Trophoblast cell (in vitro differentiated cells and primary cell): ENCODE results near the gene RABL3.

Experiments
- DNase-seq, 2 donors: peaks; one replicate each; pipeline ENCODE4 v3.0.0-alpha.2; 2016
- H2AFZ ChIP-seq: 2 replicates; pipeline ENCODE4 v1.6.1; 2013; ENCODE audit warnings: low read length, moderate library complexity, mild to moderate bottlenecking; ENCODE audit not compliant: insufficient read depth, poor library complexity
- H2AK5ac ChIP-seq: 2 replicates; pipeline ENCODE4 v1.6.1; 2013; ENCODE audit warnings: mild to moderate bottlenecking, low read length
- H2BK120ac ChIP-seq: 2 replicates; pipeline ENCODE4 v1.6.1; 2013; ENCODE audit warnings: low read length, mild to moderate bottlenecking, moderate library complexity; ENCODE audit not compliant: insufficient read depth, poor library complexity
- H2BK12ac ChIP-seq: 2 replicates; pipeline ENCODE4 v1.6.1; 2013; ENCODE audit warnings: mild to moderate bottlenecking, low read length, moderate library complexity
- H2BK5ac ChIP-seq: 2 replicates; pipeline ENCODE4 v1.6.1; 2013; ENCODE audit warnings: low read length, low read depth, moderate library complexity, mild to moderate bottlenecking; ENCODE audit not compliant: poor library complexity
- H3K14ac ChIP-seq: 2 replicates; pipeline ENCODE4 v1.6.1; 2013; ENCODE audit warnings: mild to moderate bottlenecking, low read length
- H3K18ac ChIP-seq: 2 replicates; pipeline ENCODE4 v1.6.1; 2013; ENCODE audit warnings: mild to moderate bottlenecking, low read length
- H3K23ac ChIP-seq: 2 replicates; pipeline ENCODE4 v1.6.1; 2013; ENCODE audit warnings: low read length
- H3K27ac ChIP-seq: 2 replicates; pipeline ENCODE4 v1.5.1; 2013; ENCODE audit warnings: low read depth, mild to moderate bottlenecking, inconsistent platforms, low read length, moderate library complexity
- H3K27me3 ChIP-seq: 2 replicates; pipeline ENCODE4 v1.6.1; 2013; ENCODE audit warnings: inconsistent platforms, mild to moderate bottlenecking, low read length, moderate library complexity; ENCODE audit not compliant: insufficient read depth
- H3K36me3 ChIP-seq, 2 experiments: 1 replicate in 1 of 2; 2 replicates in 1 of 2; pipeline ENCODE4 v1.6.1; 2013; ENCODE audit warnings: low read length in 2 of 2, mild to moderate bottlenecking in 2 of 2, moderate library complexity in 1 of 2; ENCODE audit not compliant: insufficient read depth in 2 of 2, control insufficient read depth in 1 of 2
- H3K4ac ChIP-seq: 2 replicates; pipeline ENCODE4 v1.6.1; 2013; ENCODE audit warnings: low read depth, mild to moderate bottlenecking, low read length, moderate library complexity
- H3K4me1 ChIP-seq, 2 experiments: 1 replicate in 1 of 2; 2 replicates in 1 of 2; pipeline ENCODE4 v1.6.1; 2013; ENCODE audit warnings: low read length in 2 of 2, mild to moderate bottlenecking in 2 of 2, moderate library complexity in 1 of 2; ENCODE audit not compliant: insufficient read depth in 2 of 2, control insufficient read depth in 1 of 2
- H3K4me2 ChIP-seq: 2 replicates; pipeline ENCODE4 v1.6.1; 2013; ENCODE audit warnings: inconsistent platforms, mild to moderate bottlenecking, low read length, moderate library complexity
- H3K4me3 ChIP-seq: 2 replicates; pipeline ENCODE4 v1.5.1; 2013; ENCODE audit warnings: mild to moderate bottlenecking, low read depth, low read length, inconsistent platforms
- H3K79me1 ChIP-seq: one replicate; pipeline ENCODE4 v1.6.1; 2013; ENCODE audit warnings: low read length
- H3K79me2 ChIP-seq: 2 replicates; pipeline ENCODE4 v1.6.1; 2013; ENCODE audit warnings: low read length, mild to moderate bottlenecking; ENCODE audit not compliant: control insufficient read depth, insufficient read depth, poor library complexity
- H3K9ac ChIP-seq: 2 replicates; pipeline ENCODE4 v1.6.1; 2013; ENCODE audit warnings: mild to moderate bottlenecking, low read length
- H3K9me3 ChIP-seq: 2 replicates; pipeline ENCODE4 v1.6.1; 2013; ENCODE audit warnings: low read depth, mild to moderate bottlenecking, control low read depth, inconsistent platforms, low read length; ENCODE audit not compliant: insufficient read depth
- H4K12ac ChIP-seq: 2 replicates; pipeline ENCODE4 v1.6.1; 2013; ENCODE audit warnings: low read depth, mild to moderate bottlenecking, low read length, moderate library complexity
- H4K8ac ChIP-seq: 2 replicates; pipeline ENCODE4 v1.6.1; 2013; ENCODE audit warnings: low read depth, mild to moderate bottlenecking, low read length, moderate library complexity
- H4K91ac ChIP-seq: one replicate; pipeline ENCODE4 v1.6.1; 2013; ENCODE audit warnings: low read depth, mild to moderate bottlenecking, low read length, moderate library complexity
- WGBS: extraction: QIAGEN DNeasy Blood & Tissue Kit; methylation state at CpG from one replicate; pipeline ENCODE4 v1.1.7; 2013; ENCODE audit warnings: missing lambda C conversion rate; ENCODE audit not compliant: insufficient read length, insufficient coverage; ENCODE audit errors: extremely low coverage; 5-methylcytosine and 5-hydroxymethylcytosine counted together

The RABL3 gene

DNA sequence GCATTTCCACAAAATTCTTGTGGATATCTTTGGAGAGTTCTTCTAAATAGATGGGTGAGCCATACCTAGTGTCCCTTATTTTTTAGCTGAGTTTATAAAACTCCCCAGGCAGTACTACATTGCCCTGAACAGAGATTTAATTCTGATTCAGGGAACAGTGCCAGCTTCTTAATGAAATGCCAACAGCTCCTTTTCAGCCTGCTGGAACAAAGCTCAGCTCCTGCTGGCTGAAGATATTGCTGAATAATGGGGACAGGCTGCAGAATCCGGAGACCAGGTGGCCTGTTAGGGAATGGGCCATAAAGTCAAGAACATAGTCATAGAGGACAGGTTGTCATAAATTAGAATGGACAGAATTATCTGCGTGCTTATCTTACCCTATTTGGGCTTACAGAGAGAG lies 69.2 kb downstream of the RABL3 start:
- H2AK5ac ChIP-seq = no peak overlapping the region
- WGBS = no CpG with 5 or more reads among the region's 2 CpGs
- no peak overlapping the region for H2BK5ac ChIP-seq
- no peaks in the 10 kb centered on the region for H3K79me2 ChIP-seq
- H4K12ac ChIP-seq = no peak overlapping the region
- no peak for DNase-seq
- no peak overlapping the region for H3K4ac ChIP-seq
- no peak overlapping the region for H3K4me2 ChIP-seq
- no peaks in the 10 kb centered on the region for H3K36me3 ChIP-seq
- no peak overlapping the region for H3K9ac ChIP-seq
- H3K79me1 ChIP-seq = no peaks in the 10 kb centered on the region
- no peak overlapping the region for H3K14ac ChIP-seq
- no peaks in the 10 kb centered on the region for H3K27me3 ChIP-seq
- no peak overlapping the region for H3K18ac ChIP-seq
- no peak overlapping the region for H3K27ac ChIP-seq
- no peak overlapping the region for H2BK12ac ChIP-seq
- H3K9me3 ChIP-seq = no peaks in the 10 kb centered on the region
- H3K4me1 ChIP-seq = no peaks in the 10 kb centered on the region
- H3K23ac ChIP-seq = peak overlapping the region; percentile 54
- no peak overlapping the region for H2BK120ac ChIP-seq
- no peak overlapping the region for H4K91ac ChIP-seq
- H4K8ac ChIP-seq = no peak overlapping the region
- no peak overlapping the region for H3K4me3 ChIP-seq
- no peak overlapping the region for H2AFZ ChIP-seq

DNA sequence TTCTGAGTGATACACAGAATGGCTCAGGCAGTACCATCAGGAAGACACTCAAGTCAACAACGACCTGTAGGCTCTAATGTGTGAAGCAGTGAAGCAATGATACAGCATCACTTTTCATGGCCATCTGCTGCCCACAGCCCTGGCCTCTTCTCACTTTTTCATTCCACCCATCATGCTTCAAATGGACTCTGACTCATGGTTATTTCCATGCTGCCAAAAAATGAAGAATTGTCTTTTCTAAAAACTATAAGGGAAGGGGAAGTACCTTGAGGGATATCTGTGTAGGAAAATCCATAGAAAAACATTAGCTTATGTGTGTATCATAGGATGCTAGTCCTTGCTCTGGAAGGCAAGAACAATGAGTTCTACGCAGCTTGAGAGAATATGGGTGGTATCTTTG lies 71.7 kb downstream of the RABL3 start:
- Histone ChIP-seq H4K12ac (no peak overlapping the region), H3K14ac (no peak overlapping the region), H2BK5ac (no peak overlapping the region), H4K91ac (no peak overlapping the region), H3K79me1 (no peaks in the 10 kb centered on the region), H3K4me1 (no peaks in the 10 kb centered on the region), H3K4me2 (no peak overlapping the region), H3K27ac (no peak overlapping the region), H3K9me3 (no peaks in the 10 kb centered on the region), H2BK120ac (no peak overlapping the region), H4K8ac (no peak overlapping the region), H3K36me3 (no peaks in the 10 kb centered on the region), H2AK5ac (no peak overlapping the region), H2AFZ (no peak overlapping the region), H2BK12ac (no peak overlapping the region), H3K23ac (no peak overlapping the region), H3K18ac (no peak overlapping the region), H3K4ac (no peak overlapping the region), H3K79me2 (no peaks in the 10 kb centered on the region), H3K27me3 (no peaks in the 10 kb centered on the region), H3K4me3 (no peak overlapping the region), H3K9ac (no peak overlapping the region)
- WGBS = no CpG with 5 or more reads among the region's 2 CpGs
- DNase-seq = no peak

DNA sequence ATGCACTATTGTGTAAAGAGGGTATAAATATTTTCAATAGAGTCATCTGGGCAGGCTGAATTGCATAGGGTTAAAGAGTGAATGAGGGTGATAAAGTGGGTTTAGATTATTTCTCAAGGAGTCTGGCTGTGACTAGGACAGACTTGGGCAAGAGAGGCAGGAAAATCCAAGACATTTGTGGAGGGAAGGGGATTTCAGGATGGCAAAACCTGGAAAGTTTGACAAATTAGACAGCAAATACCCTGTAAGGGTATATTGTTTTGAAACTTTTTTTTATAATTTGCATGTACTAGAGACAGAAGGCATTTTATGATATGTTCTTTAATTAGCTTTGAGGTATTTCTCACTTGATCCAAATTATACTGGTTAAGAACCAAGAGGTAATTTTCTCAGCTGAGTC lies 77.4 kb downstream of the RABL3 start:
- Histone ChIP-seq H3K23ac (no peak overlapping the region), H2BK120ac (no peak overlapping the region), H3K18ac (no peak overlapping the region), H3K27me3 (no peaks in the 10 kb centered on the region), H3K36me3 (no peaks in the 10 kb centered on the region), H3K4me2 (no peak overlapping the region), H2BK12ac (no peak overlapping the region), H3K4ac (no peak overlapping the region), H2BK5ac (no peak overlapping the region), H3K9me3 (no peaks in the 10 kb centered on the region), H3K9ac (no peak overlapping the region), H4K12ac (no peak overlapping the region), H3K14ac (no peak overlapping the region), H3K4me1 (no peaks in the 10 kb centered on the region), H2AK5ac (no peak overlapping the region), H2AFZ (no peak overlapping the region), H3K27ac (no peak overlapping the region), H3K4me3 (no peak overlapping the region), H4K91ac (no peak overlapping the region), H3K79me2 (no peaks in the 10 kb centered on the region), H4K8ac (no peak overlapping the region), H3K79me1 (no peaks in the 10 kb centered on the region)
- no peak for DNase-seq

DNA sequence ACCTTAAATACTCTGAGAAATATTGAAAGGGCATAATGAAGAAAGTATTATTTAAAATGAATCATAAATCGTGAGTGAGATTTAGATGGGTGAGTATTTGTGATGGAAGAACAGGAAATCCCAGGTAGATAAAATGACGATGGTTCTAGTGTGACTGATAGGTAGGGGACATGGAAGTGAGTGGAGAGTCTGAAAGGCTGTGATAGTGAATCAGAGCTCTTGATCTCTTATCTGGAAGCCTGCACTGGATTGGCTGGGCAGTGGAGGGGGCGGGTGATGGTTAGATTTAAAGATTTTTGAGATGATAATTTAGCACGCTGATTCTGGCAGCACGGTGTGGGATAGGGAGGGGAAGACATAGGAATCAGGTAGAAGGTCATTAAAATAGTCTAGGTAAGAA lies 80.4 kb downstream of the RABL3 start:
- 0% methylated on average over 1 of the region's 5 CpGs for WGBS
- Histone ChIP-seq H3K4ac (no peak overlapping the region), H3K9ac (no peak overlapping the region), H3K79me2 (no peaks in the 10 kb centered on the region), H2AFZ (no peak overlapping the region), H3K79me1 (no peaks in the 10 kb centered on the region), H2BK120ac (no peak overlapping the region), H3K27ac (no peak overlapping the region), H3K4me2 (no peak overlapping the region), H2AK5ac (no peak overlapping the region), H3K27me3 (no peaks in the 10 kb centered on the region), H3K4me3 (no peak overlapping the region), H3K14ac (no peak overlapping the region), H4K91ac (no peak overlapping the region), H4K12ac (no peak overlapping the region), H3K23ac (no peak overlapping the region), H3K9me3 (peaks cover 4% of the 10 kb centered on the region), H2BK12ac (no peak overlapping the region), H3K4me1 (no peaks in the 10 kb centered on the region), H4K8ac (no peak overlapping the region), H3K36me3 (no peaks in the 10 kb centered on the region), H3K18ac (no peak overlapping the region), H2BK5ac (no peak overlapping the region)
- no peak for DNase-seq
